ENCODE measurements around the gene CEP112.

Gene CEP112

GRCh38 chr17:65931246-65932149 is 260.4 kb downstream of the CEP112 start:
- no peak for DNase-seq (ENCODE audit: low read depth)

- DNase-seq (ENCODE audit: low read depth) = no peak
Observed at GRCh38 chr17:65930140-65930730, 261.7 kb downstream of the CEP112 start.

GRCh38 chr17:65926599-65926998 is 265.3 kb downstream of the CEP112 start:
- no peak for DNase-seq (ENCODE audit: low read depth)

GRCh38 chr17:65925606-65926307 is 266.2 kb downstream of the CEP112 start:
- no peak for DNase-seq (ENCODE audit: low read depth)

- no peak for DNase-seq (ENCODE audit: low read depth)
Observed at GRCh38 chr17:65920996-65921395, 270.9 kb downstream of the CEP112 start.

GRCh38 chr17:65918916-65919315 is 273.0 kb downstream of the CEP112 start:
- DNase-seq (ENCODE audit: low read depth) = no peak

- no peak for DNase-seq (ENCODE audit: low read depth)
Observed at GRCh38 chr17:65918500-65918899, 273.4 kb downstream of the CEP112 start.

- DNase-seq (ENCODE audit: low read depth) = no peak
Observed at GRCh38 chr17:65917560-65917959, 274.4 kb downstream of the CEP112 start.

GRCh38 chr17:65916425-65916824 is 275.5 kb downstream of the CEP112 start:
- no peak for DNase-seq (ENCODE audit: low read depth)

- no peak for DNase-seq (ENCODE audit: low read depth)
Observed at GRCh38 chr17:65914784-65915342, 277.1 kb downstream of the CEP112 start.

GRCh38 chr17:65913326-65913850 is 278.5 kb downstream of the CEP112 start:
- no peak for DNase-seq (ENCODE audit: low read depth)

- no peak for DNase-seq (ENCODE audit: low read depth)
Observed at GRCh38 chr17:65910836-65911235, 281.1 kb downstream of the CEP112 start.

- no peak for DNase-seq (ENCODE audit: low read depth)
Observed at GRCh38 chr17:65902831-65903522, 289.0 kb downstream of the CEP112 start.

- no peak for DNase-seq (ENCODE audit: low read depth)
Observed at GRCh38 chr17:65902155-65902554, 289.8 kb downstream of the CEP112 start.

GRCh38 chr17:65901394-65901793 is 290.5 kb downstream of the CEP112 start:
- no peak for DNase-seq (ENCODE audit: low read depth)

GRCh38 chr17:65900216-65900615 is 291.7 kb downstream of the CEP112 start:
- no peak for DNase-seq (ENCODE audit: low read depth)

- no peak for DNase-seq (ENCODE audit: low read depth)
Observed at GRCh38 chr17:65898651-65899050, 293.3 kb downstream of the CEP112 start.

GRCh38 chr17:65896889-65897288 is 295.0 kb downstream of the CEP112 start:
- DNase-seq (ENCODE audit: low read depth) = no peak

GRCh38 chr17:65895969-65896368 is 296.0 kb downstream of the CEP112 start:
- no peak for DNase-seq (ENCODE audit: low read depth)

- no peak for DNase-seq (ENCODE audit: low read depth)
Observed at GRCh38 chr17:65893692-65894279, 298.1 kb downstream of the CEP112 start.

GRCh38 chr17:65892912-65893377 is 299.0 kb downstream of the CEP112 start:
- DNase-seq (ENCODE audit: low read depth) = no peak

Data from GM04504 (cell line).